ENCODE measurements around the gene TNFAIP8. TPM values are rescaled to one million over a fixed set of nuclear protein-coding genes. Genes with fewer than 3 reads are reported as not detected.

Gene TNFAIP8
- total RNA-seq, 1 experiment from 2014 or later = 7.3 TPM

DNA sequence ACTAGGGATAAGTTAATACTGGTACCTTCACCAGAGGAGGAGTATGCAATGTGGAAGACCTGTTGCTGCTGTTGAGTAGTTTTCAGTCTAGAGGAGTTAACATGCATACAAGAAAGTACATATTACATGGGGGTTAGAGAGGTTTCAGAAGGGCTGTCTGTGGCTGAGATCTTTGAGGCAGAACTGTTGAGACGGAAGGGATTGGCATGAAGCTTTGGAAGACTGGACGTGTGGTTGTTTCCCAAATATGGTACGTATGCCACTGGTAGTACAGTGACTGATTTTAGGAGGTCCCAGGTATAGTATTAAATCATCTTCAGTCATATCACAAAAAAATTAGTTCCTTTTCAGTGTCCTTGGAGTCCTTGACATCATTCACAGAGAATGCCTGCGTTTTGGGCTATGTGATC lies 17.6 kb downstream of the TNFAIP8 start:
- TF ChIP-seq, protein P1, sequence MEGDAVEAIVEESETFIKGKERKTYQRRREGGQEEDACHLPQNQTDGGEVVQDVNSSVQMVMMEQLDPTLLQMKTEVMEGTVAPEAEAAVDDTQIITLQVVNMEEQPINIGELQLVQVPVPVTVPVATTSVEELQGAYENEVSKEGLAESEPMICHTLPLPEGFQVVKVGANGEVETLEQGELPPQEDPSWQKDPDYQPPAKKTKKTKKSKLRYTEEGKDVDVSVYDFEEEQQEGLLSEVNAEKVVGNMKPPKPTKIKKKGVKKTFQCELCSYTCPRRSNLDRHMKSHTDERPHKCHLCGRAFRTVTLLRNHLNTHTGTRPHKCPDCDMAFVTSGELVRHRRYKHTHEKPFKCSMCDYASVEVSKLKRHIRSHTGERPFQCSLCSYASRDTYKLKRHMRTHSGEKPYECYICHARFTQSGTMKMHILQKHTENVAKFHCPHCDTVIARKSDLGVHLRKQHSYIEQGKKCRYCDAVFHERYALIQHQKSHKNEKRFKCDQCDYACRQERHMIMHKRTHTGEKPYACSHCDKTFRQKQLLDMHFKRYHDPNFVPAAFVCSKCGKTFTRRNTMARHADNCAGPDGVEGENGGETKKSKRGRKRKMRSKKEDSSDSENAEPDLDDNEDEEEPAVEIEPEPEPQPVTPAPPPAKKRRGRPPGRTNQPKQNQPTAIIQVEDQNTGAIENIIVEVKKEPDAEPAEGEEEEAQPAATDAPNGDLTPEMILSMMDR (conservative IDR thresholded peaks at IDR 0.05) = no peak
- H3K27ac ChIP-seq (ENCODE audit: insufficient read length, low read depth, low read length) = no peak overlapping the region
- H3K9me3 Mint-ChIP-seq = no peaks in the 10 kb centered on the region
- H3K9me3 ChIP-seq (ENCODE audit: control insufficient read depth, low read depth, low read length) = no peaks in the 10 kb centered on the region
- no peak overlapping the region for H4K91ac ChIP-seq (ENCODE audit: insufficient read length, low read depth, low read length)
- H3K9ac ChIP-seq (ENCODE audit: extremely low read depth, insufficient read length, low read length) = no peak overlapping the region
- H2BK5ac ChIP-seq (ENCODE audit: insufficient read length, low read length) = no peak overlapping the region
- no CpG with 5 or more reads among the region's 4 CpGs for WGBS (ENCODE audit: extremely low coverage, insufficient read length, low lambda C conversion rate)
- no peak overlapping the region for H3K4me2 ChIP-seq (ENCODE audit: insufficient read depth, insufficient read length, low read length)
- no peak overlapping the region for H2BK120ac ChIP-seq (ENCODE audit: low read depth, low read length, poor library complexity, severe bottlenecking)
- H3T11ph ChIP-seq (ENCODE audit: low read length) = no peak overlapping the region
- H3K79me1 ChIP-seq (ENCODE audit: insufficient read depth, low read depth, low read length, poor library complexity, severe bottlenecking) = no peaks in the 10 kb centered on the region
- peaks cover 0 to 4% (median 0%) of the 10 kb centered on the region in 3 experiments; a peak in 1 of 7 replicates for H3K36me3 Mint-ChIP-seq (ENCODE audit: insufficient read depth in 1 of 3, low read depth in 3 of 3)
- no peaks in the 10 kb centered on the region for H3K27me3 Mint-ChIP-seq (ENCODE audit: low read depth)
- no peaks in the 10 kb centered on the region for H3K23me2 ChIP-seq (ENCODE audit: insufficient read length, low read depth, low read length, poor library complexity, severe bottlenecking)
- no peak overlapping the region for H4K5ac ChIP-seq (ENCODE audit: insufficient read length, low read depth, low read length)
- H3K18ac ChIP-seq (ENCODE audit: insufficient read length, low read depth, low read length) = no peak overlapping the region
- no peak for DNase-seq
- no peak overlapping the region for H3K27ac Mint-ChIP-seq
- H3K4ac ChIP-seq (ENCODE audit: low read depth, low read length) = no peak overlapping the region
- no peak overlapping the region for H2BK12ac ChIP-seq (ENCODE audit: insufficient read length, low read depth, low read length)
- H2BK20ac ChIP-seq (ENCODE audit: low read depth, low read length, poor library complexity, severe bottlenecking) = no peak overlapping the region
- no peak overlapping the region for H3K56ac ChIP-seq (ENCODE audit: insufficient read length, low read depth, low read length)
- no peaks in the 10 kb centered on the region for H3K27me3 ChIP-seq (ENCODE audit: insufficient read depth, low read length)
- no peak overlapping the region for H2AFZ ChIP-seq (ENCODE audit: low read length)
- no peak overlapping the region for H2BK15ac ChIP-seq (ENCODE audit: low read depth, low read length)
- H3K23ac ChIP-seq (ENCODE audit: insufficient read length, low read depth, low read length) = no peak overlapping the region
- peaks cover 3% of the 10 kb centered on the region; the same call in 1 of the 2 replicates for H3K4me1 ChIP-seq (ENCODE audit: insufficient read depth, low read length)
- H3K14ac ChIP-seq (ENCODE audit: insufficient read depth, low read length) = no peak overlapping the region
- H3K4me1 Mint-ChIP-seq = peaks cover 20 to 25% of the 10 kb centered on the region in 2 experiments
- H4K20me1 ChIP-seq (ENCODE audit: control insufficient read depth, insufficient read depth, insufficient read length) = no peaks in the 10 kb centered on the region
- no peaks in the 10 kb centered on the region for H3K79me2 ChIP-seq (ENCODE audit: insufficient read depth, low read length)
- H3K4me3 Mint-ChIP-seq = no peak overlapping the region
- H4K8ac ChIP-seq (replicated peaks; ENCODE audit: insufficient read length, low read depth, low read length) = no peak overlapping the region
- no peak overlapping the region for H2AK5ac ChIP-seq (ENCODE audit: insufficient read length, low read length)

All from H9 (cell line).